ENCODE results near the gene JCHAIN.
A peak's percentile ranks its signal among the peaks of the same experiment; 100 is the strongest.

Gene JCHAIN

DNA sequence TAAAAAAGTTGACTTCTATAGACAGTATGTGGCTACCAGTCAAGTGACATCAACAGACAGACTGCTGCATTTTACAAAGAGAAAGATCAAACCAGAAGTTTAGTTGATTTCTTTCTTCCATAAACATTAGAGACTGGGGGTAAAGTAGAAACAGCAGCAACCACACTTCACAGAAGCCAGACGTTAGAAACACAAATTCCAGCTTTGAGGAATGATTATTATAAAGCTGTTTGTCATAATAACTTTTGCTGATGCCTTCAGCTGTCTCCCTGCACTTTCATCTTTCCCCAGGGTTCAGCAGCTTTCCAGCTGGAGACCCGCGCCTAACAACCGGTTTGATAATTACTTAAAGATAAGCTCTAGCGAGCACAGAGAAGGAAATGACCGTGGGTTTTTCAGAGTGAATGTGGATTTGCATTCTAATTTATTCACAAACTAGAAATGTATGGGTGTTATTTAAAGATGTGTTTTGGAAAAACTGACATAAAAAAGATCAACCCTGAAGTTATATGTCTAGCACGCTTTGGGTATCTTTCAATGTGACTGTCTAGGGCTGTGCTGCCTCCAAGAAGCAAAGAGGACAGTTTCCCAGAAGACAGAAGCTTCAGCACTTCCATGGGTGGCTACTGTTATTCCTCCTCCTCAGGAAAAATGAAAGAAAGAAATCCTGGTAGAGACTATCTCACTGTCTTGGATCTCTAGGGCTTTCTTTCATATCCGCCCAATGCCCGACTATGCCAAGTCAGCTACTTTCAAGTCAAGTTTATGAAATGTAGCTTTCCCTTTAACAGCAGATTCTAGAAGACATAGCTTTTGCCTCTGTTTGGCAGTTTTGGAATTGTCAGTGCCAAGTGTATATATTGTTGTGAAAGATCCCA lies 52.8 kb downstream of the JCHAIN start:
- peak overlapping the region in 1 of 2 donors; percentile 22 for H3K4me3 ChIP-seq (replicated peaks in 1 of 2; ENCODE audit: low read depth in 2 of 2, low read length in 2 of 2)
- no peak for TF ChIP-seq CTCF (IDR thresholded peaks at IDR 0.05; ENCODE audit: low read depth, low read length)
- DNase-seq (ENCODE audit: low read depth in 2 of 2): peak; percentile 33 to 41

DNA sequence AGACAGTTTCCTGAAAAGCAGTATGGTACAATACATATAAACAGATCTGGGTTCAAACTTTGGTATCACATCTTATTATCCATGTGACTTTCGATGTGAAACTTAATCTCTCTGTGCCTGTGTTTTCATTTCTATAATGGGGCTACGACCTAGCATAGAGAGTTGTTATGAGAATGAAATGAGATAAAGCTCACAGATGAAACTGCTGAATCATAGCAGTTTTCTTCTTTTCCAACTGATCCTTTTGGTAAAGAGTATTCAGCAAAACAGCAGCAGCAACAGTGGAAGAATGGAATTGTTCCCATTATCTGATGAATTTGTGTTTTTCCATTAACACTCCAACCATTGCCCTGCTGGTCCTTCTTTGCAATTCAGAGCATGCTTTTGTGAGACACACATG lies 58.0 kb downstream of the JCHAIN start:
- no peak overlapping the region for H3K4me3 ChIP-seq (replicated peaks in 1 of 2; ENCODE audit: low read depth in 2 of 2, low read length in 2 of 2)
- DNase-seq (ENCODE audit: low read depth in 2 of 2): no peak
- TF ChIP-seq CTCF (IDR thresholded peaks at IDR 0.05; ENCODE audit: low read depth, low read length): no peak

GRCh38 chr4:70607334-70607853 lies 58.9 kb downstream of the JCHAIN start:
- no peak overlapping the region for H3K4me3 ChIP-seq (replicated peaks in 1 of 2; ENCODE audit: low read depth in 2 of 2, low read length in 2 of 2)
- no peak for TF ChIP-seq CTCF (IDR thresholded peaks at IDR 0.05; ENCODE audit: low read depth, low read length)

GRCh38 chr4:70606459-70606858 lies 59.8 kb downstream of the JCHAIN start:
- DNase-seq (ENCODE audit: low read depth in 2 of 2): no peak
- H3K4me3 ChIP-seq (replicated peaks in 1 of 2; ENCODE audit: low read depth in 2 of 2, low read length in 2 of 2): no peak overlapping the region
- no peak for TF ChIP-seq CTCF (IDR thresholded peaks at IDR 0.05; ENCODE audit: low read depth, low read length)

More at GRCh38 chr4:70607334-70607853, 58.9 kb downstream of the JCHAIN start:
- DNase-seq (ENCODE audit: low read depth in 2 of 2): no peak
